Activated CD8-positive, alpha-beta T cell treated with anti-CD3 and anti-CD28 coated beads for 36 hours (primary cell): ENCODE measurements around the gene MYO1D. TPM values are rescaled to one million over a fixed set of nuclear protein-coding genes. Genes with fewer than 3 reads are reported as not detected.

Experiments used
- ATAC-seq: fragments of 200-7000 bp; cut with Tn5 transposase; one replicate; pipeline ENCODE4 v1.10.0; 2021; ENCODE audit warnings: mild to moderate bottlenecking, moderate library complexity
- CTCF ChIA-PET: fragments of 350-600 bp; sonication (Branson Sonifier 250); formaldehyde crosslinking; loops from one replicate; lab custom pipeline; 2021; ENCODE audit warnings: antibody characterized with exemption; lab: Charles Lee
- POLR2A ChIA-PET: fragments of 350-600 bp; sonication (Branson Sonifier 250); formaldehyde crosslinking; loops from one replicate; lab custom pipeline; 2021; ENCODE audit warnings: antibody characterized with exemption; lab: Charles Lee
- DNase-seq: peaks from one replicate; pipeline ENCODE4 v3.0.0-alpha.2; 2020
- H3K27ac Mint-ChIP-seq: one replicate; pipeline ENCODE4 v1.8.0; 2021; ENCODE audit warnings: mild to moderate bottlenecking, mixed read lengths
- H3K27me3 Mint-ChIP-seq: one replicate; pipeline ENCODE4 v1.8.0; 2021; ENCODE audit warnings: mixed read lengths
- H3K36me3 Mint-ChIP-seq: one replicate; pipeline ENCODE4 v1.8.0; 2021; ENCODE audit warnings: low read depth, mixed read lengths
- H3K4me1 Mint-ChIP-seq: one replicate; pipeline ENCODE4 v1.8.0; 2021; ENCODE audit warnings: low read depth, mixed read lengths
- H3K4me3 Mint-ChIP-seq: one replicate; pipeline ENCODE4 v1.8.0; 2021; ENCODE audit warnings: mild to moderate bottlenecking, moderate library complexity, mixed read lengths
- H3K9me3 Mint-ChIP-seq: one replicate; pipeline ENCODE4 v1.8.0; 2021; ENCODE audit warnings: mixed read lengths
- intact Hi-C: fragments of 100-400 bp; cut with micrococcal nuclease; formaldehyde crosslinking; loops from one replicate; pipeline ENCODE4 v1.10.0; 2022
- total RNA-seq, 2 experiments: library from RNA; stranded (reverse); gene quantifications; one replicate each; pipeline ENCODE4 v1.2.3, GENCODE V29; 2021
- TF ChIP-seq, protein P1 (sequence below): fragments of 200-600 bp; IDR thresholded peaks from one replicate; pipeline ENCODE4 v1.8.0; 2022; ENCODE audit warnings: antibody characterized with exemption, mild to moderate bottlenecking

MYO1D gene
- total RNA-seq, 2 experiments from 2014 or later = 8.3 to 9.2 TPM

DNA sequence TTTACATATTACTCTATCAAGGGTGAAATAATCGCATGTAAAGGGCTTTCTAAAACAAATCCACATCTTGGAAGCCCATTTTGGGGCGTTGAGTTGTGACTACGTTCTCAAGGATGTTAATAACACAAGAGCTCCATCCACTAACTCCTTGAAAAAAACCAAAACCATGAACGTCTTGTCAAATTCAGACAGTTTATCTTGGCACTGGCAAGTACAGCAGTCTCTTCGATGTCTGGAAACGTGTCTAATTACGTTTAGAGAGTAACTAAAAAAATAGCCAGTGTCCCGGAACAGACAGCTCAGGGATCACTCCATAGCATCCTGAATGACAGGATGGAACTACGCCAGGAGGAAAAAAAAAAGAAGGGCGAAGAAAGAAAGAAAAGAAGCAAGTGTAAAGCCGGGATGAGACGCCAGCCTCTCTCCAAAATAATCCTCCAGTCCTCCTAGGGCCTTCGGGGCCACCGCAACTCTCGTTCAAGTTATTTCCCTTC, 954 bp downstream of the MYO1D start:
- Mint-ChIP-seq H3K9me3 (no peaks in the 10 kb centered on the region), H3K27me3 (no peaks in the 10 kb centered on the region), H3K4me1 (peaks cover 12% of the 10 kb centered on the region), H3K36me3 (no peaks in the 10 kb centered on the region), H3K4me3 (peak overlapping the region; percentile 89), H3K27ac (peak overlapping the region; percentile 75)
- intact Hi-C loops = loop anchor here (5.0 kb wide), 1 partner anchor 94 kb away; no protein-coding TSS in a partner anchor
- ChIA-PET CTCF (interaction anchor here (0.9 to 4.6 kb wide), 27 partner anchors 8 to 432 kb away, joined by 3 to 130 read pairs (median 12); partner anchors contain the start of genes CDK5R1, PSMD11 and TMEM98), POLR2A (interaction anchor here (0.7 to 1.0 kb wide), 3 partner anchors 14 to 431 kb away, joined by 3 read pairs; partner anchors contain the start of gene PSMD11)
- TF ChIP-seq, protein P1, sequence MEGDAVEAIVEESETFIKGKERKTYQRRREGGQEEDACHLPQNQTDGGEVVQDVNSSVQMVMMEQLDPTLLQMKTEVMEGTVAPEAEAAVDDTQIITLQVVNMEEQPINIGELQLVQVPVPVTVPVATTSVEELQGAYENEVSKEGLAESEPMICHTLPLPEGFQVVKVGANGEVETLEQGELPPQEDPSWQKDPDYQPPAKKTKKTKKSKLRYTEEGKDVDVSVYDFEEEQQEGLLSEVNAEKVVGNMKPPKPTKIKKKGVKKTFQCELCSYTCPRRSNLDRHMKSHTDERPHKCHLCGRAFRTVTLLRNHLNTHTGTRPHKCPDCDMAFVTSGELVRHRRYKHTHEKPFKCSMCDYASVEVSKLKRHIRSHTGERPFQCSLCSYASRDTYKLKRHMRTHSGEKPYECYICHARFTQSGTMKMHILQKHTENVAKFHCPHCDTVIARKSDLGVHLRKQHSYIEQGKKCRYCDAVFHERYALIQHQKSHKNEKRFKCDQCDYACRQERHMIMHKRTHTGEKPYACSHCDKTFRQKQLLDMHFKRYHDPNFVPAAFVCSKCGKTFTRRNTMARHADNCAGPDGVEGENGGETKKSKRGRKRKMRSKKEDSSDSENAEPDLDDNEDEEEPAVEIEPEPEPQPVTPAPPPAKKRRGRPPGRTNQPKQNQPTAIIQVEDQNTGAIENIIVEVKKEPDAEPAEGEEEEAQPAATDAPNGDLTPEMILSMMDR = no peak
- no peak for ATAC-seq
- DNase-seq = no peak

DNA sequence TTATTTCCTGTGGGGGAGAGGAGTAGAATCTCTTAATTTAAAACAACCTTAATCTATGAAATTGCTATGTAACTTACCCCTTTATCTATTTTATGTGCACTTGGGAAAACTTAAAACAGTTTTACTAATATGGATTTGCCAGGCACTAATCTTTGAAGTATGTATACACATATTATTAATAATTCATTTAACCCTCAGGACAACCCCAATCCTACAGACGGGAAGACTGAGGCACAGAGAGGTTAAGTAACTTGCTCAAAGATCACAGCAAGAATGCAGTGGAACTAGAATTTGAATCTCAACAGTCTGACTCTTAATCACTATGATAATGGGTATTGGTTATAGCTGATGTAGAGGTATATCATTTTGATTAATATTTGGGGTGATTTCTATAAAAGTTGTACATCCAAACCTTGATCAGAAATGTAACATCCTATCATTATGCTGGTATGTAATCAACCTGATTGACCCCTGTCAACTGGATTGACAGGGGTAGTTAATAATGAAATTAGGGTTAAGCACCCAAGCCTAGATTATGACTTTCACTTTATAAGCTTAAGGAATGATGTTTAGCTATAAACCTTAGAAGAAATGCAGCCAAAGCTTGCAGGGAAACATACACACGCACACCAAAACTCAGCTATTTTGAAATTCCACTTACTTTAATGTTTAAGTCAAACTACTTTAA, 1.6 kb downstream of the MYO1D start:
- ATAC-seq (no peak), DNase-seq (no peak)
- intact Hi-C loops = loop anchor here (5.0 kb wide), 1 partner anchor 93 kb away; no protein-coding TSS in a partner anchor
- Mint-ChIP-seq H3K4me3 (peak overlapping the region; percentile 89), H3K27ac (no peak overlapping the region), H3K36me3 (no peaks in the 10 kb centered on the region), H3K27me3 (no peaks in the 10 kb centered on the region), H3K9me3 (no peaks in the 10 kb centered on the region), H3K4me1 (peaks cover 12% of the 10 kb centered on the region)
- POLR2A ChIA-PET = interaction anchor here (0.7 to 1.0 kb wide), 2 partner anchors 14 to 54 kb away, joined by 3 read pairs; no protein-coding TSS in a partner anchor
- TF ChIP-seq, protein P1 = no peak
- CTCF ChIA-PET = interaction anchor here (0.9 to 4.6 kb wide), 18 partner anchors 7 to 431 kb away, joined by 3 to 130 read pairs (median 16); partner anchors contain the start of genes PSMD11 and TMEM98

DNA sequence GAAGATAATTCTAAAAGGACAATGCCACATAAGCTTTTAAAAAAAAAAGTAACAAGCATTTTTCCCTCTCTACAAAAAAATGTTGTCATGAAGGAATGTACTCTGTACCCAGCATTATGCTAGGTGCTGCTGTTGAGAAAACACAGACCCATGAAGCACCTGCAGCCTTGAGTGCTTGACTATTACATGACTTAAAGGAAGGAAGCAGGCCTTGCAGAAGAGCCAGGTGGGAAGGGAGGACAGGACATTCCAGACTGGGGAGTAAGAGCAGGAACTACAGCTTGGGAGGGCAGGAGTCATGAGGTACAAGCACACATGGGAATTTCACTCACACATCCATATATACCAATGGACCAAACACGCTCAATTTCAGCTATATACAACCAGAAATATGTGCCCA, 3.8 kb downstream of the MYO1D start:
- Mint-ChIP-seq H3K27ac (no peak overlapping the region), H3K27me3 (no peaks in the 10 kb centered on the region), H3K4me1 (peaks cover 12% of the 10 kb centered on the region), H3K4me3 (no peak overlapping the region), H3K9me3 (no peaks in the 10 kb centered on the region), H3K36me3 (no peaks in the 10 kb centered on the region)
- ATAC-seq (no peak), DNase-seq (no peak)
- ChIA-PET CTCF (interaction anchor here (2.2 to 2.3 kb wide), 2 partner anchors 37 to 90 kb away, joined by 6 to 11 read pairs; no protein-coding TSS in a partner anchor), POLR2A (interaction anchor here (0.8 kb wide), 1 partner anchor 37 kb away, joined by 3 read pairs; no protein-coding TSS in a partner anchor)
- intact Hi-C loops = no loop called here
- TF ChIP-seq, protein P1 = no peak

DNA sequence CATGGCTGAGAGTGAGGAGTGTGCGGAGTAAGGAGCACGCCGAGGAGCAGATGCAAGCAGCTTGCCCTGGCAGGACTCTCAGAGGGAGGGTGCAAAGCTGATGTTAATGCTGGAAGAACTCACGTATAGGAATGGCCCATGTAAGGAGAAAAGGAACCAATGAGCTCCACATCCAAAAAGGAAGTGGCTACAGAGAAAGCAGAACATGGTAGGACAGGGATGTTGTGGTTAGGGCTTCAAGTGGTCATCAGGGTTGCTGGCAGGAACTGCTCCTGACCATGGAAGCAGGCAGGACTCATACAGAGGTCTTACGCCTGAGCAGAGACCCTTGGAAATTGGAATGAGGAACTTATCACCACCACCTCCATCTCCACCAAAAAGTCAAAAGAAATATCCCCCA, 5.2 kb downstream of the MYO1D start:
- Mint-ChIP-seq H3K4me1 (peaks cover 9% of the 10 kb centered on the region), H3K36me3 (no peaks in the 10 kb centered on the region), H3K27me3 (no peaks in the 10 kb centered on the region), H3K4me3 (no peak overlapping the region), H3K27ac (no peak overlapping the region), H3K9me3 (no peaks in the 10 kb centered on the region)
- no peak for DNase-seq
- ChIA-PET POLR2A (no interaction called here), CTCF (interaction anchor here (2.2 kb wide), 1 partner anchor 88 kb away, joined by 11 read pairs; no protein-coding TSS in a partner anchor)
- intact Hi-C loops = no loop called here
- ATAC-seq = no peak
- TF ChIP-seq, protein P1 = no peak

DNA sequence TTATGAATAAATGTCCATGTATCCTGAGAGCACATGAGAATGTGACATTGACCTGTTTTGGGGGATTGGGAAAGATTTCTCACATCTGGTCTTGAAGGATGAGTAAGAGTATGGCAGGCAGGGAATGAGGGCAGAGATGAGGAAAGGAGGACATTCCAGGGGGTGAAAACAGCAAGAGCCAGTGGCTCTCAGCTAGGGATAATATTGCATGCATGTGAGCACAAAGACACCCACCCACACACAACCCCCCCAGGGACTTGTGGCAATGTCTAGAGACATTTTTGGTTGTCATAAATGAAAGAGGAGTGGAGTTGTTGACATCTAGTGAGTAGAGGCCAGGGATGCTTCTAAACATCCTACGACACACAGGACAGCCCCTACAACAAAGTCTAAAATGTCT, 6.0 kb downstream of the MYO1D start:
- H3K27me3 Mint-ChIP-seq = no peaks in the 10 kb centered on the region
- intact Hi-C loops = no loop called here
- no peak overlapping the region for H3K4me3 Mint-ChIP-seq
- H3K9me3 Mint-ChIP-seq = no peaks in the 10 kb centered on the region
- TF ChIP-seq, protein P1 = no peak
- H3K4me1 Mint-ChIP-seq = peaks cover 5% of the 10 kb centered on the region
- ATAC-seq (no peak), DNase-seq (no peak)
- no peak overlapping the region for H3K27ac Mint-ChIP-seq
- ChIA-PET POLR2A (no interaction called here), CTCF (no interaction called here)
- no peaks in the 10 kb centered on the region for H3K36me3 Mint-ChIP-seq
